Measurements from ENCODE around the gene SLC4A7.

SLC4A7 gene

DNA sequence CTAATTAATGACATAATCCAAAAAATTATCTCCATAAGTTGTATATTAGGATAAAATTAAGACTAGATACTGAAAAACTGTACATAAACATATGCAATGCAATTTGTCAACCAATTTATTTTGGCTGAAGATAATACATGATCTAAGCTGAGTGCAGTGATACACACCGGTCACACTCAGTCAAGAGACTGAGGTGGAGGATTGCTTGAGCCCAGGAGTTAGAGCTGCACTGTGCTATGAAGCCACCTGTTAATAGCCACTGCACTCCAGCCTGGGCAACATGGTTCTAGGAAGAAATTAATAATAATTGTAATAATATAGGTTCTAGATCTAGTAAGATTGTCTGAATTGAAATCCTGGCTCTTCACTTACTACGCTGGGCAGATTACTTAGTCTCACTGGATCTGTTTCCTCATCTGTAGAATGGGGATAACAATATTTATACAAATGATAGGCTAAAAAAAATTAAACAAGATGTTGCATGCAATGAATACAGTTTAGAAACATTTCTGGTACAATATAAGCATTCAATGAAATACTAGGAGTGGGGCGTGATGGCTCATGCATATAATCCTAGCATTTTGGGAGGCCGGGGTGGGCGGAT, 15.8 kb downstream of the SLC4A7 start:
- FAIRE-seq (no peak), DNase-seq (ENCODE audit: insufficient read length, low spot score) (no peak)
- TF ChIP-seq CTCF (IDR thresholded peaks at IDR 0.05; ENCODE audit: insufficient read depth, missing control alignments): no peak

DNA sequence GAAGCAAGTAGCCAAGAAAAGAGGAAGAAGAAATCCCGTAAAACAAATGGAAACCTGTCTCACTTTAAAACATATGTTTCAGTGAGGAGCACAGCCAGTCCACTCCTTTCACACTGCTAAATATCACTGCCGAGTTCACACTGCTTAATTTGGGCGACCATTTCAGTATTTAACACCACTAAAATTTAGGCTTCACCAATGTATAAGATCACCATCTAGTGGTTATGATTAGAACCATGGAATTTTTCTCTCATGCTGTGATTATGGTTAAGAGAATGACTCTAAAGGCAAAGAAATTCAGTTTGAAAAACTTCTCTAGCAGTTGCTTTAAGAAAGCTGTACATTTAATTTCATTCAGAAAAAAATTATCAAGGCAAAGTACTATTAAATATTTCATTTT, 16.6 kb downstream of the SLC4A7 start:
- peak; percentile 57 for TF ChIP-seq CTCF (IDR thresholded peaks at IDR 0.05; ENCODE audit: insufficient read depth, missing control alignments)
- no peak for DNase-seq (ENCODE audit: insufficient read length, low spot score)
- FAIRE-seq: peak; percentile 29

- FAIRE-seq (no peak), DNase-seq (ENCODE audit: insufficient read length, low spot score) (no peak)
- TF ChIP-seq CTCF (IDR thresholded peaks at IDR 0.05; ENCODE audit: insufficient read depth, missing control alignments): no peak
Measured at GRCh38 chr3:27464646-27465045, 19.5 kb downstream of the SLC4A7 start.

- DNase-seq (ENCODE audit: insufficient read length, low spot score): no peak
- TF ChIP-seq CTCF (IDR thresholded peaks at IDR 0.05; ENCODE audit: insufficient read depth, missing control alignments): no peak
- FAIRE-seq: no peak
Measured at GRCh38 chr3:27462228-27462627, 22.0 kb downstream of the SLC4A7 start.

DNA sequence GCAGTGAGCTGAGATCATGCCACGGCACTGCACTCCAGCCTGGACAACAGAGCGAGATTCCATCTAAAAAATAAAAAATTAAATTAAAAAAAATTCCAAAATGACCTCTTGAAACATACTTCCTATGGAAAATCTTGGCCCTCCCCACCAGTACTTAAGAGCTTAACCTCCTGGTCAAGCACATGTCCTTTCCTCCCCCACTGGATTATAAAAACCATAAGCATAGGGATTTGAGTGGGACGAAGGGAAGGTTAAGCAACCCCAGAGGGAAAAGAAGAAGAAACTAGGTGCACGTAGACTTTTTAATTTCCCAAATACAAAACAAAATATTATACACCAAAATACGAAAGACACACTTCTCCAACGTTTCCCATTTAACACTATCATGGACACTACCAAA, 25.3 kb downstream of the SLC4A7 start:
- no peak for TF ChIP-seq CTCF (IDR thresholded peaks at IDR 0.05; ENCODE audit: insufficient read depth, missing control alignments)
- no peak for DNase-seq (ENCODE audit: insufficient read length, low spot score)
- peak; percentile 6 for FAIRE-seq

DNA sequence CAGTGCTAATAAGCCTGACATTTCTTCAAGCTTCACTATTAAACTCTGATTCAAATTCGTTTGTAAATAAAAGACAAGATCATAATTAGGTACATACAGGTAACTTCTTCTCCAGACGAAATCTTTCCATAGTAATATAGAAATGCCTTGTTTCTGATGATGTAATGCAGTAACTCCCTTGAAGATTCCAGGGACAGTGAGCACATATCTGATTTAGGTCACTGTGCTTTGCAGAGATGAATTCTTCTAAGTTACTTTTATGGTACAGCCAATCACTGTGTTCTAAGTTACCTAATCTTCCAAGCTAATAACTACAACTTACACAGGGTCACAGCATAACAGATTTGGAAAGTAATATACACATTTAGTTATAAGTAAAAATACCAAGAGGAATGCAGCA, 27.6 kb downstream of the SLC4A7 start:
- DNase-seq (ENCODE audit: insufficient read length, low spot score) (no peak), FAIRE-seq (no peak)
- TF ChIP-seq CTCF (IDR thresholded peaks at IDR 0.05; ENCODE audit: insufficient read depth, missing control alignments): no peak

GRCh38 chr3:27454914-27455313, 29.3 kb downstream of the SLC4A7 start:
- FAIRE-seq: no peak
- no peak for DNase-seq (ENCODE audit: insufficient read length, low spot score)
- no peak for TF ChIP-seq CTCF (IDR thresholded peaks at IDR 0.05; ENCODE audit: insufficient read depth, missing control alignments)

Measured in D721Med (cell line).